Measurements from ENCODE around the gene GRAMD1B.

The GRAMD1B gene

GRCh38 chr11:123416566-123416965 is 13.5 kb upstream of the GRAMD1B start:
- H3K27me3 ChIP-seq (ENCODE audit: insufficient read depth, poor library complexity, severe bottlenecking), result no peaks in the 10 kb centered on the region
- TF ChIP-seq CTCF (IDR thresholded peaks at IDR 0.05; ENCODE audit: insufficient read depth, low read length) (no peak), SPI1 (IDR thresholded peaks at IDR 0.05; ENCODE audit: borderline replicate concordance, low read depth) (no peak), REST (IDR thresholded peaks at IDR 0.05; ENCODE audit: insufficient replicate concordance, low read depth) (no peak), POLR2AphosphoS5 (IDR thresholded peaks at IDR 0.05; ENCODE audit: low read depth) (no peak), GABPA (IDR thresholded peaks at IDR 0.05; ENCODE audit: low read depth) (no peak)
- DNase-seq (ENCODE audit: low read depth in 1 of 2, low spot score in 1 of 2), result no peak
- no peak overlapping the region for H3K27ac ChIP-seq (replicated peaks)
- no peak overlapping the region for H3K4me3 ChIP-seq (replicated peaks; ENCODE audit: insufficient read depth, low read length)

GRCh38 chr11:123418351-123419114 is 11.5 kb upstream of the GRAMD1B start:
- H3K4me3 ChIP-seq (replicated peaks; ENCODE audit: insufficient read depth, low read length), result no peak overlapping the region
- no peak for DNase-seq (ENCODE audit: low read depth in 1 of 2, low spot score in 1 of 2)
- H3K27me3 ChIP-seq (ENCODE audit: insufficient read depth, poor library complexity, severe bottlenecking), result no peaks in the 10 kb centered on the region
- TF ChIP-seq POLR2AphosphoS5 (IDR thresholded peaks at IDR 0.05; ENCODE audit: low read depth), result no peak
- TF ChIP-seq CTCF (IDR thresholded peaks at IDR 0.05; ENCODE audit: insufficient read depth, low read length), result no peak
- TF ChIP-seq SPI1 (IDR thresholded peaks at IDR 0.05; ENCODE audit: borderline replicate concordance, low read depth), result no peak
- TF ChIP-seq REST (IDR thresholded peaks at IDR 0.05; ENCODE audit: insufficient replicate concordance, low read depth), result no peak
- no peak for TF ChIP-seq GABPA (IDR thresholded peaks at IDR 0.05; ENCODE audit: low read depth)
- H3K27ac ChIP-seq (replicated peaks), result no peak overlapping the region

GRCh38 chr11:123419731-123420452 is 10.2 kb upstream of the GRAMD1B start:
- DNase-seq (ENCODE audit: low read depth in 1 of 2, low spot score in 1 of 2), result no peak
- no peak overlapping the region for H3K27ac ChIP-seq (replicated peaks)
- no peak overlapping the region for H3K4me3 ChIP-seq (replicated peaks; ENCODE audit: insufficient read depth, low read length)
- H3K27me3 ChIP-seq (ENCODE audit: insufficient read depth, poor library complexity, severe bottlenecking), result no peaks in the 10 kb centered on the region
- TF ChIP-seq GABPA (IDR thresholded peaks at IDR 0.05; ENCODE audit: low read depth) (no peak), SPI1 (IDR thresholded peaks at IDR 0.05; ENCODE audit: borderline replicate concordance, low read depth) (no peak), POLR2AphosphoS5 (IDR thresholded peaks at IDR 0.05; ENCODE audit: low read depth) (no peak)

- no peak for TF ChIP-seq REST (IDR thresholded peaks at IDR 0.05; ENCODE audit: insufficient replicate concordance, low read depth)
- TF ChIP-seq CTCF (IDR thresholded peaks at IDR 0.05; ENCODE audit: insufficient read depth, low read length), result no peak
- TF ChIP-seq SPI1 (IDR thresholded peaks at IDR 0.05; ENCODE audit: borderline replicate concordance, low read depth), result peak; percentile 98
- peak; percentile 65 to 68 for DNase-seq (ENCODE audit: low read depth in 1 of 2, low spot score in 1 of 2)
- no peak overlapping the region for H3K4me3 ChIP-seq (replicated peaks; ENCODE audit: insufficient read depth, low read length)
- H3K27me3 ChIP-seq (ENCODE audit: insufficient read depth, poor library complexity, severe bottlenecking), result no peaks in the 10 kb centered on the region
- no peak overlapping the region for H3K27ac ChIP-seq (replicated peaks)
These were observed 8.5 kb upstream of the GRAMD1B start for GRCh38 chr11:123421589-123421988.
